ENCODE results near the gene LYZL6.

Gene LYZL6, protein sequence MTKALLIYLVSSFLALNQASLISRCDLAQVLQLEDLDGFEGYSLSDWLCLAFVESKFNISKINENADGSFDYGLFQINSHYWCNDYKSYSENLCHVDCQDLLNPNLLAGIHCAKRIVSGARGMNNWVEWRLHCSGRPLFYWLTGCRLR

DNA sequence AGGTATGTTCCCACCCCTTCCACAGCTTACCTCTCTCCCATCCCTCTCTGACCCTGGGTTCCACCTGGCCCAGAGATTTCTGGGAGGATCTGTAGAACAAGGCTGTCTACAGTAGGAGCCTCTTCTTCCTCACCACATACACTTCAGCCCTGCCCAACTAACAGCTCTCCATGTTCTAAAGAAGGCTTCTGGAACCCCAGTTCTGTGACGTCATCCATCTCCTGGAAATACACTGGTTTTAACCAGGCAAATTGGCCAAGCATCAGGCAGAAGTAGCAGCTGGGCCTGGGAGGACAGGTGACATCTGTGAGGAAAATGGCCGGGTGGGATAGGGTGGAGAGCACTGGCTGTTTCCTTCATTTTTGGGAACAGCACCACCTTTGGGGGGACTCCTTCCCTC lies at the start of gene LYZL6:
Gene LYZL6, minus strand, starts transcription at position 177 of the 400 bp plus-strand sequence. CDS start 4,357 bp downstream, outside the sequence.
- no peak for DNase-seq

DNA sequence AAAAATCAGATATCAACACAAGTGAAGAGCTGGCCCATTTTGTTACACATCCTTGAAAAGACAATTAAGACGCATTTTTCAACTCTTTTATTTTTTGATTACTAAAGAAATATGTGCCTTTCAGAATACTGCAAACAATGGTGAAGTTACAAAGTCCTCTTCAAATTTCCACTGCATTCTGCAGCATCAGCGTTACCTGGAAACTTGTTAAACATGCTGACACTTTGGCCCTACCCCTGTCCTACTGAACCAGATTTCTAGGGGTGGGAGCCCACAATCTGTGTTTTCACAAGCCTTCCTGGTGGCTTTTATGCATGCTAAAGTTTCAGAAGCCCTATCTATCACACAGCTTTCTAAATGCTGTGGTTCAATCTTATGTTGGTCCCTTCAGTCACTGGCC lies 47.6 kb upstream of the LYZL6 start:
- DNase-seq, result no peak

DNA sequence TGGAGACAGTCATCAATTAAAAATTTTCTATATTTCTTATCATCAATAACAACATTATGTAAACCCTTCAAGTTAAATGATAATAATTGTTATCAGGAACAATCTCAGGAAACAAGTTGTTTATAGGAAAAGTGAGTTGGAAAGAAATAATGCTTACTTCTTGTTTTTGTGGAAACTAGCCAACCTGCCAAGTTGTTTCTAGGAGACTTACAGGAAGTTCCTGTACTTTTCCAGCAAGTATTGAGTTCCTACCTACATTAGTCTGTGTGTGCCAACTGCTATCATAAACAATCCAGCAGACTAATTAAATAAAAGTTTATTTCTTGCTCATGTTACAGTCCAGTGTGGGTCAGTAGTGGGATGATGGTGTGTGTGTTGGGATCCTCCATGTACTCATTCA lies 44.7 kb upstream of the LYZL6 start:
- no peak for DNase-seq

DNA sequence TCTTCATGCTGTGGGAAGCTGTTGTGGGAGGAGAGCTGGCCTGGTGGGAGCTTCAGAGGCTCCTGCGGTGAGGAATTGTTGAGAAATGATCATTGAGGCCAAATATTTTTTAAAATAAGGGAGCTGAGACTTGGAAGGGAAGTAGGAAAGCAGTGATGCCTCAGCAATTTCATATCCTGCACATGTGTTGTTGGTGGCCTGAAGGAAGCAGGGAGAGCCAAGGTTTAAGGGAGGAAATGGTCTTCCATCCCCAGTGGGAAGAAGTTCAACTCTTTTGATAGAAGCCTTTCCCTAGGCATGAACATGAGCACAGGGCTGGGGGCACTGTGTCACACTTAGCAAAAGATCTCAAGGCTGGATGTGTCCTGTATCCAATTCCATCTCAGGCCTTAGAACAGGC lies 43.1 kb upstream of the LYZL6 start, which contains the start of gene CCL14:
Gene CCL14, minus strand, starts transcription at position 87 of the 400 bp plus-strand sequence. Its CDS starts 80 bp downstream, at position 7.
- DNase-seq, result no peak

DNA sequence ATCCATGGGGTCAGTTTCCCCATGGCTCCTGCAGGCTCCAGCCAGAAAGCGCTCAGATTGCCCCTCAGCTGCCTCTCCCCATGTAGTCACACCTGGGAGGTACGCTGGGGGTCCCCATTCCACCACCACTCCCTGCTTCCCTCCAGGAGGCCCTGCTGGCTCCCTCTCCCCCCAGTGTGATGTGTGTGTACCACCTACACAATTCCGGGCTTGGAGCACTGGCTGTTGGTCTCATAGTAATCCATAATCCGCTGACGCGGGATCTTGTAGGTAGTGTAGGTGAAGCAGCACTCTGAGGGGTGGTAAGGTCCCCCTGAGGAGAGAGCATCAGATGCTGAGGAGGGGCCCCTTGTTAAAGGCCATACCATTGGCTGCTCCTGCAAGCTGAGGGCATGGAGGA lies 40.6 kb upstream of the LYZL6 start:
- DNase-seq, result no peak

DNA sequence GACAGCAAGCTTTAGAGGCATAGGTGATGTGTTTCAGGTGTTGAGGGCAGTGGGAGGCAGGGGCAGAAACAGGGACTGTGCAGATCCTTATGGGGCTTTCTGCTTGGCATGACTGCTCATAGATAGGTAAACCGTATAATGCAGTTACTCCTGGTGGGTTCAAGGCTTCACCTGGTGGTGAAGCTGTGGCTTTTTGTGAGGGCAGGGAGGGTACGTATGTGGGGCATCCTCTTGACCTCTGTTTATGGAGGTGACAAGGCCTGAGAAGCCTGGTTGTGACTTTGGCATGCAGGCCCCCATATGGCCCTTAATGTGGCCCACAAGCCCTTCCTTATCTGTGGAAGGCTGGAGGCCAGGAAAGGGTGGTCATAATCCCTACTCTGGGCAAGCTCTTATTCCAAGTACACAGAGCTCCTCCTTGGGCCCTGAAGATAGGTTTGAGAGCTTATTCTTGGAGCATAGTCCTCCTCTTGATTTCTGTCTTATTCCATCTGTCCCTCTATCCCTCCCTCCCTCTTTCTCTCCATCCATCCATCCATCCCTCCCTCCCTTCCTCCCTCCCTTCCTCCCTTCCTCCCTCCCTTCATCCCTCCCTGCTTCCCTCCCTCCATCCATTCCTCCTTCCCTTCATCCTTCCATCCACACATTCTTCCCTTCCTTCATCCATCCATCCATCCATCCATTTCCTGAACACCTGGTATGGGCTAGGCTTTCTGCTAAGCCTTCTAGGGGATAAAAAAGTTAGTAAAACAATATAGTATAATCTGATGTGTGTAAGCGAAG lies 39.1 kb upstream of the LYZL6 start:
- DNase-seq, result no peak

DNA sequence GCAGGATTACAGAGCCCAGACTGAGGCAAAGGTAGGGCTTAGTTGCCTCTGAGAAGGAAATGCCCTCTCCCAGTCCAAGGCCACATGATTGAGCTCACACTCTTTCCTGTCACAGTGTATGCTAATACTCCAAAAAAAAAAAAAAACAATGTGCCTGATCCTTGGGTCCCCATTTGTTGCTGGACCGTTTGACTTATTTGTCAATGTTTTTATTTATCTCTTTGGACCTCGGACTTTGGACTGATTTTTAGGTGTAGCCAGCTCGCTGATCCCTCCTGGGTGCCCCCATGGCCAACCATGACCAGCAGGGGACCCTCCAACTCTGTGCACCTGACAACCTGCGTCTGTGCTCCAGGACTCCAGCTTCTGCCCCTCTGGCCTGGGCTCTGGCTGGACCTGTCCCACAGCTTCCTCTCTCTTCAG lies 38.4 kb upstream of the LYZL6 start:
- DNase-seq, result no peak

DNA sequence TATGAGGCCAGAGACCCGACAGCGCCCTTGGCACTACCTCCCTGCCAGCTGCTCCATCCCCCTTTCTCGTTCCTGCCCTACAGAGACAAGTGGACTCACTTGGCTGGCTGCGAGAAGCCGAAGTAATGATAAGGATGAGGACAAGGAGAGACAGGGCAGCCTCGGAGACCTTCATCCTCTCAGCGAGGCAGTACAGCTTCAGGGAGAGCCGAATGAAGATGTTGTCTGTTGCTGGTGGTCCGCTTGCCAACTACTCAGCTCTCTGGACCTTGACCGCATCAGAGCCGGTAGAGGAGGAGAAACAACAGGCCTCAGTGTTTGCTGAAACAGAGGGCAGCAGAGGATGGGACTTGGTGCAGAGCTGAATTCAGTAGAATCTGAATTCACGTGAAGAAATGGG lies 37.7 kb upstream of the LYZL6 start, which contains the start of gene CCL16:
Gene CCL16, minus strand, starts transcription at position 252 of the 400 bp plus-strand sequence. Its CDS starts 77 bp downstream, at position 175.
- DNase-seq, result no peak

DNA sequence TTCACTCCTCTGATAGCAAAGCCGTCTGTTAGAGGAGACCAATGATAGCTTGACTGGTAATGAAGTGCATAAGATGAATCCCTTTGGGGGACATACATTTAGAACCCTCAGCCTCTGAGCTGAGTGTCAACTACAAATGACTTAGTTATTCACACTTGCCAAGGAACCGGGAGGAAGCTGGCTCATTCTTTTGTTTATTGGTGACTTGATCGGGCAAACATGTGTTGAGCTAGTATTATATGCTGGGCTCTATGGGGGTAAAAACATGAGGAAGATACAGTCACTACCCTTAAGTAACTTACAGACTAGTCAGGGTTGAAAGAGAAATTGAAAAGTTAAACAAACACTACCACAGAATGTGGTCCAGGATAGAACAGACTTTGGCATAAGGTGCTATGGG lies 34.8 kb upstream of the LYZL6 start:
- DNase-seq, result no peak

DNA sequence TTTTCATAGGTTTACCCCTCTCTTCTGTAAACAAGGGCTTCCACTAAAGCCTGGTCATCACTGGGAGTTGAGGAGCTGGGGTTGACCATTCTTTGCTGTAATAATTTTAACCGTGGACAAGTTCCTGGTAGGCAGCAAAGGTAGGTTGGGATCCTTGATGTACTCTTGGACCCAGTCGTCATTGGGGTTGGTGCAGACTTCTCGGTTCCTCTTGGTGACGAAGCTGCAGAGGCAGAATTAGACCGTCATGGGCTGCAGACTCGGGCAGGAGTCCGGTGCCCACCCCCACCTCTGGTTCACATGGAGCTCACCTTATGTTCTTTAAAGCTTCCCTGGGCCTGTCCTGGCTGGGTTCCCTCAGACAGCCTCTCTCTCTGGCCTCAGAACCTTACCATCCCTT lies 34.0 kb upstream of the LYZL6 start:
- no peak for DNase-seq

DNA sequence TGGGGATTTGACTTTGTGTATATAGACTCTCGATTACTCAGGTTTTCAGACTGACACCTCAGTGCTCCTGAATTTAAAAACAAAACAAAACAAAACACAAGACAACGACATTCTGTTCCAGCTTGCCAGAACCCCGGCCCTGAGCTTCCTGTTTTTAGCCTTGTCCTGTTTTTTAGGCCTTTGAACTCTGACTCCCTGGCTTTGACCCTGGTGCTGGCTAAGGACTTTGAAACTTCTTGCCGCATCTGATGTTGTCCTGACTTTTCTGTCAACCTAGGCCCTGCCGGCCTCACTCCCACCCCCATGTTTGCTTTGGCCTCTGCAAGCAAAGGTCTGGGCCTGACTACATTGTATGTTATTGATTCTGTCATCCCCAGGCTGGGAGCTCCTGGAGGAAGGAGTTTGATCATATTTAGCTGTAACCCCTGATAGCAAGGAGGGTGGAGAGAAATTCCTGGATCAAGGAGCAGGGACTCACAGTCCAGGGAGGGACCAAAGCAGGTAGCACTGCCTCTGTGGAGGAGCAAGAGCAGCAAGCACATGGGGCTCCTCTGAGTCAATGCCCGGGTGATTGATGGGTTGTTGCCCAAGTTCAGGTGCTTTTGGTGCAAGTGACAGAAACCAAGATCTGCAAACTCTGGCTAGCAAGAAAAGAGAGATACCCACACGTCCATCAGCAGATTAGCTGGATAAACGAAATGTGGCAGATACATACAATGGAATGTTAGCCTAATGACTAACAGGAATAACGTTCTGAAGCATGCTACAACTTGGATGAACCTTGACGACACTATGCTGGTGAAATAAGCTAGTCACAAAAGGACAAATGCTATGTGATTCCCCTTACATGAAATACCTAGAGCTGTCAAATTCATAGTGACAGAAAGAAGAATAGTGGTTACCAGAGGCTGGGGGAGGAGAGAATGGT lies 30.1 kb upstream of the LYZL6 start:
- no peak for DNase-seq

DNA sequence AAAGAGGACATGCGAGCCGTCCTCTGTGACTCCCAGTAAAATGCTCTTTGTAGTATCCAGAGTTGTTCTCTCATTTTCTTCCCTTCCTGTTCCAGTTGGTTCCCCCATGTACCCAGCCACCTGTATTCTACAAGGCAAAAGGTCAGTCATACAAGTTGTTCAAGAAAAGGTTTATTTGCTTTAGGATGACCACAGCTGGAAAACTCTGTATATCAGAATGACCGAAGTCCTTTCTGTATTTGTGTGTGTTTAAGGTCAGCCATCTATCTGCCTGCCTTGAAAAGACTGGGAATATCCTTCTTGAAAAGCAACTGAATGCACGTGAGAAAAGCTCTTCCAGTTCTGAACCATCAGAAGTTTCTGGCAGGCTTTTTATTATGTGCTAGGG lies 29.4 kb upstream of the LYZL6 start:
- DNase-seq, result no peak

DNA sequence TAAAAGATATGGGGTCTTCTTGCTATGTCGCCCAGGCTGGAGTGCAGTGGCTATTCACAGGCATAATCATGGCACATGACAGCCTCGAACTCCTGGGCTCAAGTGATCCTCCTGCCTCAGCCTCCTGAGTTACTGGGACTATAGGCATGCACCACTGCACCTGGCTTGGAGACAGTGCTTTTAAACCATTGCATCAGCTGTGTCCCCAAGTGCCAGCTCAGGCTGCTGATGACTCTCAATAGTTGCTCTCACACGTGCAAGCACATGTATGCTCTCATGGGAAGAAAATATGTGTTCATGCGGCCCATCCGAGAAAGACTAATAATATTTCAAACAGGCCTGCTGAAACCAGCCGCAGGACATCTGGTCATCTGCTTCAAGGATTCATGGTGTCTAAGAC lies 29.0 kb upstream of the LYZL6 start:
- DNase-seq, result no peak

DNA sequence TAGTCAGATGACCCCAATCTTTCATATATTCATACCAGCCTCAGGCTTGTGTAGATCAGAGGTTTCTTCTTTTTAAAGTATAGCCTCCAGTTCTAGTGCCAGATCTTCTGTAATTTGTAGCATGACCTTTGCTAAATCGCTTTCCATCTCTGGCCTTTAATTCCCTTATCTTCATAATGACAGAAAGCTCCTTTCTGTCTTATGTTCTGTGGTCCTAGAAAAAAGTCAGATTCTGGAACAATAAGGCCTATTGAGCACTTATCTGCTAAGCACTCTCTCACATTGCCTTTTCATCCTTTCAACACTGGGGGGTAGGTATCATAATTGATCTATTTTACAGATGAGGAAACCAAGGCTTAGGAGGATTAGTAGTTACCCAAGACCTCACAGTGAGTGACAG lies 28.6 kb upstream of the LYZL6 start:
- DNase-seq, result no peak

DNA sequence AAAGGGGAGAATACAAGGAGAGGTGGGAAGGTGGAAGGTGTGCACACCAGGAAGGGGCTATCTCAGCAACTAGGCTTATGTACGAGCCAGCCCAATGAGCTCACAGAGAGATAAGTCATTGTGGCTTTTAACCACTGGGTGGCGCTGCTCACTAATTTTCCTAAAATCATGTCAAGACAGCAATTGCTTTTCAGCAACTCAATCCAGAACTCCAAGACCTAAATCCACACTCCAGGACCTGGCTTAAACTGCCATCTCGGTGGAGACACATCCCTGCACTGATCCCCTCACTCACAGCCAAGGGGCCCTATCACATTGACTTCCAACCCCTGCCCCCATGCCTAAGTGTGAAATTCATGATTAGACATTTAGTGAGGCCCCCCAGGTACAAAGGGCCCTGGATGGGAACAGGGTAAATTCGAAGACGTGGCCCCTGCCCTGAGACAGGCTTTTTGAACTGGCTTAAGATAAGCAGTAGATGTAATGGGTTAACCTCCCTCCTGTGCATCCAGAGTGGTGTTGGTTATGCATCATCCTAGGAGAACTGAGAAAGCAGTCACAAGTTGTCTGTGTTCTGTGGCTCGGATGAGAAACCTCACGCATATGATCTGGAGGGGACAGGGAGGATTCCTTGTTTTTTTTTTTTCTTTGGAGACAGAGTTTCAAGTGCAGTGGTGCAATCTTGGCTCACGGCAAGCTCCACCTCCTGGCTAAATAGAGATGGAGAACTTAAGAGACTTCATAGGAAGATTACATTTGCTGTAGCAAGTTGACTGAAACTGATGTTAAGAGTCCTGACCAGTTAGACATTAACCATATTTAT lies 26.3 kb upstream of the LYZL6 start:
- peak; percentile 84 for DNase-seq

DNA sequence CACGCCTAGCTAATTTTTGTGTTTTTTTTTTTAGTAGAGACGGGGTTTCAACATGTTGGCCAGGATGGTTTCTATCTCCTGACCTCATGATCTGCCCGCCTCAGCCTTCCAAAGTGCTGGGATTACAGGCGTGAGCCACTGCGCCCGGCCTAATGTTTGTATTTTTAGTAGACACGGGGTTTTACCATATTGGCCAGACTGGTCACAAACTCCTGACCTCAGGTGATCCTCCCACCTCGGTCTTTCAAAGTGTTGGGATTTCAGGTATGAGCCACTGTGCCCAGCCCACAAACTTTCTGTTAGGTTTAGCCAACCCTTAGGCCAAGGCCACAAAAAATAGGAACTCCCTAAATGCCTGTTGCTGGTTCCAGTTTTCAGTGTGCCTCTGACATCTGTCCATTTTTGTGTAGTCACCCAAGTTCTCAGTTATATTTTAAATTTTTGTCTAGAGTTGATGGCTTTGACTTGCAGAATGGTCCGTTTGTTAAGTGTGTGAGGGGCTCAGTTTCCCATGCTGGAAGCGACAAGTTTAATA lies 25.1 kb upstream of the LYZL6 start:
- DNase-seq, result no peak

DNA sequence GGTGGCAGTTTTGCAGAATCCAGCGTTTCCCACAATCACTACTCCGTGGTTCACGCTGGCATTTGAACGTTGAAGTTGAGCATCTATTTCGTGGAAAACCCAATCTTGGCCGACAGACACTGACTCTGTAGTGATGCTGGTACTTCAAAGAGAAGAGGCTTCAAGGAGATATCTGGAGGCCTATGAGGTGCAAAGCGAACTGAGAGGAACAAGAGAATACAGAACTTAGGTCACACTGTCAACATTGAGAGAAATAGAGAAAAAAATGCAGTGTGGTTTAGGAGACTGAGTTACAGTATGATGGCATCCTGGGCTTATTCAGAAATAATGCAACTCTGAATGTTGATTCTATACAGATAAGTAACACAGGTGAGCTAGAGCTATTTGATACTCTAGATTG lies 21.8 kb upstream of the LYZL6 start:
- DNase-seq, result peak; percentile 23

DNA sequence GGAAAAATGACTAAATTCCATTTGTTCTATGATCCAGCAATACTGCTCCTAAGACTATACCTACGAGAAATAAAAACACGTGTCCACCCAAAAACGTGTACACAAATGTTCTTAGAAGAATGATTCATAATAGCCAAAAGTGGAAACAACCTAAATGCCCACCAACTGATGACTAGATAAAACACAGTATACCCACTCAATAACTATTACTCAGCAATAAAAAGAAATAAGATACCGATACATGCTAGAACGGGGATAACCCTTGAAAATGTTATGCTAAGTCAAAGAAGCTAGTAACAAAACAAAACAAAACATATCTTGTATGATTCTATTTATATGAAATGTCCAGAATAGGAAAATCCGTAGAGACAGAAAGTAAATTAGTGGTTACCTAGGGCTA lies 20.1 kb upstream of the LYZL6 start:
- DNase-seq, result no peak

DNA sequence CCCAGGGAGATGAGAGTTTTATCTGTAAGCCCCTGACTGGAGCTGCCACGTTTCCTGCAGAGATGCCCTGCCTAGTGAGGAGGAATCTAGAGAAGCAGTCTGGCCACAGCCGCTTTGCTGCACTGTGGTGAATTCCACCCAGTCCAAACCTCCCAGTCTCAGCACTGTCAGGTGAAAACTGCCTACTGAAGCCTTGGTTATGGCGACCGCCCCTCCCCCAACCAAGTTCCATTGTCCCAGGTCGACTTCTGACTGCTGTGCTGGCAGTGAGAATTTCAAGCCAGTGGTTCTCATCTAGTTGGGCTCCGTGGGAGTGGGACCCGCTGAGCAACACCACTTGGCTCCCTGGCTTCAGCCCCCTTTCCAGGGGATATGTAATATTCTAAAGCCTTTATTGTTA lies 10.2 kb upstream of the LYZL6 start:
- no peak for DNase-seq

DNA sequence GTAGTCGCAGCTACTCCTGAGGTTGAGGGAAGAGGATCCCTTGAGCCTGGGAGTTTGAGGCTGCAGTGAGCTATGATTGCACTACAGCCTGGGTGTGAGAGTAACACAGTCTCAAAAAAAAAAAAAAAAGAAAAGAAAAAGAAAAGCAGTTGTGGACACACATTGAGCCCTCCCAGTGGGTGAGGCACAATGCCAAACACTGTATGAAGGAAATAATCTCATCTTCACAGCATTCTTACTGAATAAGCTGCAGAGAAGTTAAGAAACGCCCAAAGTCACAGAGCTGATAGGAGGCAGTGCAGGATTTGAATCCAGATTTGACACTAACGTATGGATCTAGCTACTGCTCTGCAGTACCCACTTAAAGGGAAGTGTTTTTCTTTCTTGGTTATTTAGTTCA lies 5.9 kb upstream of the LYZL6 start:
- DNase-seq, result no peak

DNA sequence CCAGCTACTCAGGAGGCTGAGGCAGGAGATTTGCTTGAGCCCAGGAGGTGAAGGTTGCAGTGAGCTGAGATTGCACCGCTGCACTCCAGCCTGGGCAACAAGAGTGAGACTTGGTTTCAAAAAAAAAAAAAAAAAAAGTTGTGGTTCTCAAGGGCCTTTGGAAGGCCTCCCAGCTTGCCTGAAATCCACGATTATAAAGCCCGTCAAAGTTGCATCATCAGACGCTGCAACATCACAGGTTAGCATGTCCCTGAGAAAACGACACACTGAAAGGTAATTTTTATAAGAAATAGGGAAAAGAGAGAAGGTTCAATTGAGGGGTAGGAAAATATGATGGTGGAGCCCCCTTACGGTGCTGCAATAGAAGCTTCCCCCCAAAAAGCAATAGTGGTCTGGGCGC lies 4.6 kb upstream of the LYZL6 start:
- DNase-seq, result no peak

DNA sequence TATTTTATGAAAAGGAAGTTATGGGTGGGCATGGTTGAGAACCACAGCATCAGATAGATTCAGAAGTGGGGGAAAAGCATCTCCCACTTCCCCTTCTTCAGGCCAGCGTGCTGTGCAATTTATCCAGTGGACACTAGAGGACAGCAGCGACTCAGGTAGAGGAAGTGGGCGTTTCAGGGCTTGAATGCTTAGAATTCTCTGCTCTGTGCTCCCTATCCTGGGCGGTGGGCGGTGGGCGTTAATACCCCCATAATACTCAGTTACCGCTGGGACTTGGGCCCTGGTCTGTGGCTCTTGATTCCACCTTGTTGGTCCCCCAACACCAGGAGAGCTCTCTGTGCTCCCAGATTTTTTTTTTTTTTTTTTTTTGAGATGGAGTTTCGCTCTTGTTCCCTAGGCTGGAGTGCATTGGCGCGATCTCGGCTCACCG lies 3.7 kb upstream of the LYZL6 start:
- DNase-seq, result peak; percentile 58

Measured in activated CD4-positive, alpha-beta T cell treated with anti-CD3 and anti-CD28 coated beads, Interleukin-2, amount 50 U/mL, for 16 hours (primary cell).